SU-DHL-6 (cell line): Measurements from ENCODE around the gene KRTCAP2.

ENCODE experiments used
- CTCF ChIP-seq: fragments of 200-600 bp; sonication (generic); IDR thresholded peaks from one replicate; pipeline ENCODE4 v1.5.1; 2017; ENCODE audit warnings: antibody characterized with exemption, mild to moderate bottlenecking, low read length, moderate library complexity; ENCODE audit not compliant: insufficient read depth, poor library complexity, severe bottlenecking
- EZH2phosphoT487 ChIP-seq: fragments of 200-600 bp; sonication (generic), shearing (Covaris generic); conservative IDR thresholded peaks from 2 replicates; pipeline ENCODE4 v1.6.1; 2018; ENCODE audit warnings: mild to moderate bottlenecking, antibody characterized with exemption, low read length, moderate library complexity, mixed read lengths

- TF ChIP-seq CTCF, result no peak
- no peak for TF ChIP-seq EZH2phosphoT487
These were observed 42.7 kb downstream of the KRTCAP2 start for GRCh38 chr1:155130272-155131006.
